Heart left ventricle (tissue), 13 donors: ENCODE measurements around the gene LOXL4.

Experiments
- CTCF ChIP-seq, 12 donors: fragments of 200-600 bp; sonication (generic) in 4 of 12; IDR thresholded peaks; one replicate each; pipeline versions ENCODE4 v1.5.0 to v1.8.0; 2018 to 2022; ENCODE audit warnings: antibody characterized with exemption in 12 of 12, mild to moderate bottlenecking in 5 of 12
- POLR2A ChIP-seq, 2 donors: fragments of 450-650 bp; IDR thresholded peaks; one replicate each; pipeline ENCODE4 v1.6.1; 2017; ENCODE audit warnings: antibody characterized with exemption in 2 of 2, mild to moderate bottlenecking in 2 of 2, moderate library complexity in 2 of 2
- donor health status: ischemic (EF 13 %, LVEDD 7.1; RV severe dilation, severe dysfunction).
- donor health status: DM: no; HTN: yes; CAD: no.
- donor health status: DM: no; HTN: no; CAD: no.
- donor health status: ischemic (EF 25% LVEDD 6.9; RV normal size, moderate dysfunction).
- donor health status: ischemic (EF 25% LVEDD 5.7; RV mildly dilated, moderate dysfunction).
- donor health status: ischemic (EF 35%, LVEDD 5.7; RV mildly dilated, moderate dysfunction).
- donor health status: nonischemic (EF 11% LVEDD 7.7; RV severe dilation, severe dysfunction).
- donor health status: DM: yes; HTN: yes; CAD: no.
- donor health status: PGD.
- donor health status: ischemic (EF 29% LVEDD 5.4; RV normal size, mild dysfunction).
- donor health status: nonischemic (EF 23%, LVEDD 6.1; RV moderate dilation, normal function).

- TF ChIP-seq CTCF (IDR thresholded peaks at IDR 0.05) (no peak), POLR2A (IDR thresholded peaks at IDR 0.05) (no peak)
These were observed 26.3 kb upstream of the LOXL4 start for GRCh38 chr10:98294270-98294627.
